OCI-LY1 (cell line): ENCODE results near the gene EFHC1.

Experiments
- EZH2 ChIP-seq: fragments of 200-600 bp; sonication (generic), shearing (Covaris generic); IDR thresholded peaks from 2 replicates; pipeline ENCODE4 v1.8.0; 2017; ENCODE audit warnings: borderline replicate concordance, mixed run types, mild to moderate bottlenecking, antibody characterized with exemption, low read length, moderate library complexity, mixed read lengths
- TF ChIP-seq, protein P1 (sequence below): fragments of 200-600 bp; sonication (generic), shearing (Covaris generic); IDR thresholded peaks from 2 replicates; pipeline ENCODE4 v1.5.1; 2017; ENCODE audit warnings: mild to moderate bottlenecking, antibody characterized with exemption, low read length, moderate library complexity, mixed read lengths

- no peak for TF ChIP-seq EZH2
- TF ChIP-seq, protein P1, sequence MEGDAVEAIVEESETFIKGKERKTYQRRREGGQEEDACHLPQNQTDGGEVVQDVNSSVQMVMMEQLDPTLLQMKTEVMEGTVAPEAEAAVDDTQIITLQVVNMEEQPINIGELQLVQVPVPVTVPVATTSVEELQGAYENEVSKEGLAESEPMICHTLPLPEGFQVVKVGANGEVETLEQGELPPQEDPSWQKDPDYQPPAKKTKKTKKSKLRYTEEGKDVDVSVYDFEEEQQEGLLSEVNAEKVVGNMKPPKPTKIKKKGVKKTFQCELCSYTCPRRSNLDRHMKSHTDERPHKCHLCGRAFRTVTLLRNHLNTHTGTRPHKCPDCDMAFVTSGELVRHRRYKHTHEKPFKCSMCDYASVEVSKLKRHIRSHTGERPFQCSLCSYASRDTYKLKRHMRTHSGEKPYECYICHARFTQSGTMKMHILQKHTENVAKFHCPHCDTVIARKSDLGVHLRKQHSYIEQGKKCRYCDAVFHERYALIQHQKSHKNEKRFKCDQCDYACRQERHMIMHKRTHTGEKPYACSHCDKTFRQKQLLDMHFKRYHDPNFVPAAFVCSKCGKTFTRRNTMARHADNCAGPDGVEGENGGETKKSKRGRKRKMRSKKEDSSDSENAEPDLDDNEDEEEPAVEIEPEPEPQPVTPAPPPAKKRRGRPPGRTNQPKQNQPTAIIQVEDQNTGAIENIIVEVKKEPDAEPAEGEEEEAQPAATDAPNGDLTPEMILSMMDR: no peak
Observed at GRCh38 chr6:52546192-52546591, 126.0 kb downstream of the EFHC1 start.
